Medulla oblongata (tissue), 1 donor: Measurements from ENCODE around the gene KCTD5.
"Not testable (repeated sequence)": the region's sequence is repeated elsewhere in the genome, so short reads cannot be mapped to it uniquely, and the experiment has no call there.

Experiments used
- DNase-seq: peaks from one replicate; pipeline ENCODE4 v3.0.0-alpha.2; 2015; ENCODE audit errors: extremely low spot score

KCTD5 gene

GRCh38 chr16:2682209-2683021 is at the start of gene KCTD5:
KCTD5 (plus strand) TSS chr16:2682523; CDS start chr16:2682549, 26 bp downstream.
- peak; percentile 98 for DNase-seq

DNA sequence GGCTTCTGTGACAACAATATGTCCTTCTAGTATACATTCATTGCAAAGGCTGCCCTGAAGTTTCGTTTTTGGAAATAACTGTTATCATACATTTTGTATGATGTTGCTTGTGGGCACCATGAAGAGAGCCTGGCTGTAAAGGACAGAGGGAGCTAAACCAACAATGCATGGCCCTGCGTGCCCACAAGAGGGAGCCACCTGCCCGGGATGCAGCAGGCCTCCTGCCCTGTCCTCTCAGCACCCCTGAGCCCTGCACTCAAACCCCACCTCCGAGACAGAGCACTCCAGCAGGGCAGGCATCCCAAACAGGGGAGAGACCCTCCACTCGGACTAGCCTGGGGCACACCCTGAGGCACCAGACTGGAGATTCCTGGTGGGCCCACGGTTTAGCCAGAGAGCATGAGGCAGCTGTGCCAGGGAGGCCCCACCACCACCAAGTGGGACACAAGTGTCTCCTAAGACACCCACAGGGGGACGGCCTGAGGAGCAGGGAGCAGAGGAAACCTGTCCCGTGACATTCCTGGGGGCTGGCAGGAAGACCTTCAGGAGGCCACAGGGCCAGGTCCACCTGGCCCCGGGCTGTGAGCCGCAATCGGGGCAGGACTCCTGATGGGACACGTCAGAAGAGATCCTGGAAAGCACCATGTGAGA is 43.1 kb upstream of the KCTD5 start:
- not testable (repeated sequence) for DNase-seq

DNA sequence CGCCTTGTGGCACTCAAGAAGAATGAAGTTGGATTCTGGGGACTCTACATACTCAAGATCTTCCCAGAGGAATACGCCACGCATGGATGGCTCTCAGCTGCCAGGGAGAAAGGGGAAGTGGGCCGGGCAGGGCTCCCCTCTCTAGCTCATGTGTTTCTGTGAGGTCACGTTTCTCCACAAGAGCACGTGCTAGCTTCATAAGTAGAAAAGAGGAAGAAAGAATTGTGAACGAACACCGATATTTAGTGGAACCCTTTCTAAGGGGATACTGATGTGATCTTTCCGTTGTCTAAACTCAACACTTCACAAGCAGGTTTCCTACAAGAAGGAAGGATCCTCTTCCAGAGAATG is 42.6 kb upstream of the KCTD5 start:
- DNase-seq, result not testable (repeated sequence)

GRCh38 chr16:2642561-2642960 is 39.8 kb upstream of the KCTD5 start:
- DNase-seq, result not testable (repeated sequence)

DNA sequence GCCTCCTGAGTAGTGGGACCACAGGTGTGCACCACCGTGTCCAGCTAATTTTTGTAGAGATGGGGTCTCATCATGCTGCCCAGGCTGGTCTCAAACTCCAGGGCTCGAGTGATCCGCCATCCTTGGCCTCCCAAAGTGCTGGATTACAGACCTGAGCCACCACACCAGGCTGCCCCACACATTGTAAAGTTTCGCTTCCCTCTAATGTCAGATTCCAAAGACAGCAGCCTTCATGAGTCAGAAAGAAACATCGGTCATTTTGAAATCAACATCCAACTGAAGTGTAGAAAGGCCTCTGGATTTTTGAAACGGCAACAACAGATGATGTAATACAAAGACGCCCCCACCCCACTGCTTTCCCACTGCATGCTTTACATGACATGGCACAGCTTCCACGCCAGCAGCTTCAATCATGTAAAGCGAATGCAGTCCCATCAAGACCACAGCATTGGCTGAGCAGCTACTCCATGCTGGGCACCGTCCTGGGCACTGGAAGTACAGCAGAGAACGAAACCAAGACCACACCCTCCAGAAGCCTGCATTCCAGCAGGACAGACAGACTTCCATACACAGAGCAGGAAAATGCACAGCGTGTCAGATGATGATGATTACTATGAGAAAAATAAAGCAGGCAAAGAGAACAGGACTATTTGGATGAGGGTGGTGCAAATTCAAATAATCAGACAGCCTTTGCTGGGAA is 37.4 kb upstream of the KCTD5 start:
- DNase-seq, result not testable (repeated sequence)

- not testable (repeated sequence) for DNase-seq
Measured at GRCh38 chr16:2651268-2651871, 31.0 kb upstream of the KCTD5 start.

GRCh38 chr16:2653915-2654314 is 28.4 kb upstream of the KCTD5 start:
- not testable (repeated sequence) for DNase-seq

DNA sequence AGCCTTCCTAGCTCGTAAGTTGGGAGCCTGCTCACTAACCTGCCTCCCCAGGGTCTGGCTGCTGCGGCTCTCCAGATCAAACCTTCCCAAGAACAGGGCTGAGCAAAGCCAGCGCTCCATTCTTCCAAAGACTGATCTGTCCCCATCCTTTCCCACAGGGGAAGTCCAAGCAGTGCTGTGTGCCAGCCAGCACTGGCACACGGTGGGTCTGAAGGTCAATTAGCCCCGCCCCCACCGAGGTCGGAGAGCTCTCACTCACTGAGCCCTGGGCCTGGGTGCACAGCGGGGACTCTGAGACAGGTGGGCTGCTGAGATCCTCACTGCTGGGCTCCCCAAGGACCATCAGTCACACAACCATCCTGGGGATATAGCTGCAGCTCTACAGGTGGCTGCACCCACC is 27.4 kb upstream of the KCTD5 start:
- not testable (repeated sequence) for DNase-seq

DNA sequence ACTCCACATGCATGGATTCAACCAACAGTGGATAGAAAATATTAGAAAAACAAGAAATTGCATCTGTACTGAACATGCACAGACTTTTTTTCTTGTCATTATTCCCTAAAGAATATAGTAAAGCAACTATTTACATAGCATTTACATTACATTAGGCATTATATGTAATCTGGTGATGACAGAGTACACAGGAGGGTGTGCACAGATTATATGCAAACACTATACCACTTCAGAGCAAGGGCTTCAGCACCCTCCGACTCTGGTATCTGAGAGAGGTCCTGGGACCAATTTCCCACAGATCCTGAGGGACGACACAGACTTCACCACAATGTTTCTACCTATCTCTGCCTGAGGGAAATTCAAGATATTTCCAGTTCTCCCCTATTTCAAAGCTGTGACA is 25.3 kb upstream of the KCTD5 start:
- no peak for DNase-seq

DNA sequence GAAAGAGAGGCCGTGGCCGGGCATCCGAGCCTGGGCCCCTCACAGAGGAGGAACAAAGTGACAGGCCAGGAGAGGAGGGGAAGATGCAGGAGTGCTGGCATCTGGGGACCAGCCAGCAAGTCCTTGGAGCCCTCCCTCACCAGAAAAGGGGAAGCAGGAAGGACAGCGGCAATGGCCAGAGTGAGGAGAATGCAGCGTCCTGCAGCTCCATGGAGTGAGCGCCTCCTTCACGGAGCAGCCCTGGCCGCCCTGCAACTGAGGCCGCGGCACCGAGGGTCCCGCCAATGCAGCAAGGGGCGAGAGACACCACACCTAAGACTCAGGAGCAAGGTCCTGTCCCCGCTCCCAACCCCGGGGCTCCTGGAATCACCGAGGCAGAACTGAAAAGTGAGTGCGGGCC is 24.5 kb upstream of the KCTD5 start:
- DNase-seq, result not testable (repeated sequence)

- DNase-seq, result not testable (repeated sequence)
Measured at GRCh38 chr16:2659560-2659959, 22.8 kb upstream of the KCTD5 start.

- DNase-seq, result not testable (repeated sequence)
Measured at GRCh38 chr16:2660014-2660662, 22.2 kb upstream of the KCTD5 start.

GRCh38 chr16:2660755-2661373 is 21.5 kb upstream of the KCTD5 start:
- peak; percentile 19 for DNase-seq

DNA sequence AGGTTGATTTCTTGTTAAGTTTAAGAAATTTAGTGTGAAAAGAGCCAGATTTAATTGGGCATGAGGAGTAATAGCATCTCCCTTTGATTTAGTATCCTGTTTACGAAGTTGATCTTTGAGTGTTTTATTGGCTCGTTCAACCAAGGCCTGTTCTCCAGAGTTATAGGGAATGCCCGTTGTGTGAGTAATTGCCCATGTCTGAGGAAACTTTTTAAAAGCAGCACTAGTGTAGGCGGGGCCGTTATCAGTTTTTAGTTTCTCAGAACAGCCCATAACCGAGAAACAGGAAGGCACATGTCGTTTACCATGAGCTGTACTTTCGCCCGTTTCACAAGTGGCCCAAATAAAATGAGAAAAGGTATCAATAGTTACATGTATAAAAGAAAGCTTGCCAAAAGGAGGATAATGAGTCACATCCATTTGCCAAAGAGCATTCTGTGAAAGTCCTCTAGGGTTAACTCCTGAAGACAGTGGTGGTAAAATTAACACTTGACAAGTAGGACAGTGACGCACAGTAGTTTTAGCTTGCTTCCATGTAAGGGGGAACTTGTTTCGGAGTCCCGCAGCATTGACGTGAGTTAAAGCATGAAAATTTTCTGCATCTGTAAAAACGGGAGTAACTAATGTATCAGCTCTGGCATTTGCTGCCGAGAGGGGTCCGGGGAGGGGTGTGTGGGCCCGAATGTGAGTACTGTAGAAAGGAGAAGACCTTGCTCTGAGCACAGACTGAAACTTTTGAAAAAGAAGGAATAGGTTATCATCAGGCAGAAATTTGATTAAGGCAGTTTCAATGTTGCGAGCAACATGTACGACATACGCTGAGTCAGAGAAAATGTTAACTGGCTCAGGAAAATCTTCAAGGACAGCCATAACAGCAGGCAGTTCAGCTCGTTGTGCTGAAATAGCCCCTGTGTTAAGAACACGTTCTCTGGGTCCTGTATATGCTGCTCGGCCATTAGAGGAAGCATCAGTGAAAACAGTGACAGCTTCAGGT is 18.5 kb upstream of the KCTD5 start:
- DNase-seq, result no peak

DNA sequence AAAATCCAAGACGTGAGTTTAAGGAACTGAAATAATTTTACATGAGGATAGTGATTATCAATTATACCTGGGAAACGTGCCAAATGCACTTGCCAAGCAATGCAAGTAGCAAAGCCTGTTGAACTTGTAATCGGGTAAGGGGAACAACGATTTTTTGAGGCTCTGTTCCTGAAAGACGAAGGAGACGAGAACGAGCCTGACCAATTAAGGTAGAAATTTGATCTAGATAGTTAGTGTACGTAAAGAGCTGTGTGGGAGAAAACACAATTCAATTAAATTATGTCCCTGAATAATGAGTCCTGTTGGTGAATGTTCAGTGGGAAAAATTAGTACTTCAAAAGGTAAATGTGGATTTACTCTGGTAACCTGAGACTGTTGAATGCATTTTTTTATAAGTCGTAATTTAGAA is 17.7 kb upstream of the KCTD5 start:
- no peak for DNase-seq

DNA sequence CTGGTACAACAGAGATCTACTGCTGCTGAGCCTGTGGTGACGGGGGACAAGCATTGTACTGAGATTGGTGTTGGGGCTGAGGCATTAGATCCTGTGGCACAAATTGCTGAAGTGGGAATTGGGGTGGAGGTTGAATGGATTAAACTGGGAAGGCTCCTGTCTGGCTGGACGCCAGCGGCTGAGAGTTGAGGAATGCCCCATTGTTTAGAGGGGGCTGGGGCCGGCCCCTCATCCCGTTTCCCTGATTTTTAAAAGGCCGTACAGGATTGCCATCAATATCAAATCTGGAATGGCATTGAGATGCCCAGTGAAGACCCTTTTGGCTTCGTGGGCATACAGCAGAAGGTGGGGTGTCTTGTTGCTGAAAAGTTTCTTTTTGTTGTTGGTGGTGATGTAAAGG is 15.7 kb upstream of the KCTD5 start:
- not testable (repeated sequence) for DNase-seq

DNA sequence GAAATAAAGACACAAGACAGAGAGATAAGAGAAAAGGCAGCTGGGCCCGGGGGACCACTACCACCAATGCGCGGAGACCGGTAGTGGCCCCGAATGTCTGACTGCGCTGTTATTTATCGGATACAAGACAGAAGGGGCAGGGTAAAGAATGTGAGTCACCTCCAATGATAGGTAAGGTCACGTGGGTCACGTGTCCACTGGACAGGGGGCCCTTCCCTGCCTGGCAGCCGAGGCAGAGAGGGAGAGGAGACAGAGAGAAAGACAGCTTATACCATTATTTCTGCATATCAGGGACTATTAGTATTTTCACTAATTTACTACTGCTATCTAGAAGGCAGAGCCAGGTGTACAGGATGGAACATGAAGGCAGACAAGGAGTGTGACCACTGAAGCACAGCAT is 12.7 kb upstream of the KCTD5 start:
- DNase-seq, result not testable (repeated sequence)

DNA sequence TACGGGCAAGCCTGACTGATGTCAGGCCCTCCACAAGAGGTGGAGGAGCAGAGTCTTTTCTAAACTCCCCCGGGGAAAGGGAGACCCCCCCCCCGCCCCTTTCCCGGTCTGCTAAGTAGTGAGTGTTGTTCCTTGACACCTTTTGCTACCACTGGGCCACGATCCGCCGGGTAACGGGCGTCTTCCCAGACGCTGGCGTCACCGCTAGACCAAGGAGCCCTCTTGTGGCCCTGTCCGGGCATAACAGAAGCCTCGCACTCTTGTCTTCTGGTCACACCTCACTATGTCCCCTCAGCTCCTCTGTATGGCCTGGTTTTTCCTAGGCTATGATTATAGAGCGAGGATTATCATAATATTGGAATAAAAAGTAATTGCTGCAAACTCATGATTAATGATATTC is 12.3 kb upstream of the KCTD5 start:
- peak; percentile 50 for DNase-seq

GRCh38 chr16:2671193-2671592 is 11.1 kb upstream of the KCTD5 start:
- not testable (repeated sequence) for DNase-seq

- DNase-seq, result no peak
Measured at GRCh38 chr16:2671741-2672140, 10.6 kb upstream of the KCTD5 start.
